HepG2 (cell line): ENCODE results near the gene ATXN7L3. TPM values are rescaled to one million over a fixed set of nuclear protein-coding genes. Genes with fewer than 3 reads are reported as not detected.

Experiments used
- ISL2 ChIP-seq: sonication (generic); formaldehyde crosslinking; IDR thresholded peaks from 2 replicates; pipeline ENCODE4 v1.5.0; 2020; ENCODE audit warnings: missing genetic modification reagents
- NCOA2 ChIP-seq: sonication (generic); formaldehyde crosslinking; IDR thresholded peaks from 2 replicates; pipeline ENCODE4 v1.8.0; 2022; ENCODE audit warnings: inconsistent platforms
- NR2F1 ChIP-seq, 2 experiments: fragments of 450-650 bp in 1 of 2; formaldehyde crosslinking in 1 of 2; IDR thresholded peaks; 2 replicates each; pipeline versions ENCODE4 v1.5.0 to v1.6.1; 2016 to 2020; ENCODE audit warnings: mild to moderate bottlenecking in 1 of 2, missing compliant biosample characterization in 1 of 2, missing genetic modification reagents in 1 of 2, moderate library complexity in 1 of 2
- NR2F6 ChIP-seq, 2 experiments: IDR thresholded peaks; 2 replicates each; pipeline ENCODE4 v1.6.1; 2016; ENCODE audit warnings: antibody characterized with exemption in 1 of 2, mild to moderate bottlenecking in 1 of 2
- PBX3 ChIP-seq: sonication (generic); formaldehyde crosslinking; IDR thresholded peaks from 2 replicates; pipeline ENCODE4 v1.8.1; 2023; ENCODE audit warnings: missing genetic modification reagents, inconsistent platforms, borderline replicate concordance
- REST ChIP-seq, 2 experiments: IDR thresholded peaks; 2 replicates each; pipeline ENCODE4 v1.6.1; 2011 to 2012; ENCODE audit warnings: low read length in 2 of 2, borderline replicate concordance in 1 of 2, low read depth in 1 of 2, mild to moderate bottlenecking in 1 of 2, moderate library complexity in 1 of 2
- RFX5 ChIP-seq: IDR thresholded peaks from 2 replicates; pipeline ENCODE4 v1.6.1; 2011; ENCODE audit warnings: low read depth, low read length, improper control_type of control experiment
- ZBTB20 ChIP-seq: sonication (generic); formaldehyde crosslinking; IDR thresholded peaks from 2 replicates; pipeline ENCODE4 v1.8.1; 2023; ENCODE audit warnings: missing genetic modification reagents, low read depth, mild to moderate bottlenecking, borderline replicate concordance
- ZNF570 ChIP-seq: sonication (generic); formaldehyde crosslinking; IDR thresholded peaks from 2 replicates; pipeline ENCODE4 v1.4.0; 2020; ENCODE audit warnings: mild to moderate bottlenecking, missing genetic modification reagents, borderline replicate concordance
- ZNF720 ChIP-seq: sonication (generic); formaldehyde crosslinking; IDR thresholded peaks from 2 replicates; pipeline ENCODE4 v1.4.0; 2020; ENCODE audit warnings: missing genetic modification reagents
- ZNF724P ChIP-seq: sonication (generic); formaldehyde crosslinking; IDR thresholded peaks from 2 replicates; pipeline ENCODE4 v1.8.0; 2022; ENCODE audit warnings: missing genetic modification reagents, borderline replicate concordance
- polyA plus RNA-seq, 8 experiments: library from polyadenylated mRNA; depleted of rRNA in 3 of 8; stranded (reverse) in 7 of 8; unstranded in 1 of 8; fragments of >200 nt; fragmentation: Illumina TruSeq in 4 of 8; extraction: Trizol in 4 of 8; gene quantifications; 2 replicates each; pipeline versions ENCODE4 v1.2.1 to v1.2.3, GENCODE V29; 2011 to 2016; ENCODE audit warnings: low read depth in 4 of 8, missing spikeins in 1 of 8, mixed read lengths in 1 of 8; ENCODE audit not compliant: insufficient read depth in 1 of 8
- total RNA-seq, 5 experiments: library from RNA; depleted of rRNA; stranded (reverse); fragments of >200 nt; fragmentation: Illumina TruSeq; extraction: Trizol; gene quantifications; 2 replicates each; pipeline ENCODE4 v1.2.3, GENCODE V29; 2016; ENCODE audit warnings: low read depth in 1 of 5
- TF ChIP-seq, protein P1 (sequence below): sonication (generic); formaldehyde crosslinking; IDR thresholded peaks from 2 replicates; pipeline ENCODE4 v1.4.0; 2020; ENCODE audit warnings: missing genetic modification reagents, mild to moderate bottlenecking, borderline replicate concordance
- TF ChIP-seq, protein P2 (sequence below): sonication (generic); formaldehyde crosslinking; IDR thresholded peaks from 2 replicates; pipeline ENCODE4 v1.4.0; 2020; ENCODE audit warnings: missing genetic modification reagents
- TF ChIP-seq, protein P3 (sequence below): sonication (generic); formaldehyde crosslinking; IDR thresholded peaks from 2 replicates; pipeline ENCODE4 v1.9.0; 2022; ENCODE audit warnings: low read depth, missing genetic modification reagents

Gene ATXN7L3
- total and polyA plus RNA-seq, 2 of the 13 experiments (the other 11 are each of a cell fraction or from before 2014, with no cell fraction given) = 44.5 to 59.1 TPM

GRCh38 chr17:44218344-44219107 is 18.8 kb upstream of the ATXN7L3 start (continued):
- no peak; a peak in 1 of 4 replicates for TF ChIP-seq REST (IDR thresholded peaks at IDR 0.05; ENCODE audit: borderline replicate concordance in 1 of 2, low read depth in 1 of 2, low read length in 2 of 2)
- no peak for TF ChIP-seq ZNF724P
- no peak for TF ChIP-seq ZNF720 (CRISPR knock-in tag)
- TF ChIP-seq NR2F6 (IDR thresholded peaks at IDR 0.05) = no peak
- TF ChIP-seq NR2F6 (CRISPR knock-in tag; IDR thresholded peaks at IDR 0.05) = no peak
- TF ChIP-seq, protein P1, sequence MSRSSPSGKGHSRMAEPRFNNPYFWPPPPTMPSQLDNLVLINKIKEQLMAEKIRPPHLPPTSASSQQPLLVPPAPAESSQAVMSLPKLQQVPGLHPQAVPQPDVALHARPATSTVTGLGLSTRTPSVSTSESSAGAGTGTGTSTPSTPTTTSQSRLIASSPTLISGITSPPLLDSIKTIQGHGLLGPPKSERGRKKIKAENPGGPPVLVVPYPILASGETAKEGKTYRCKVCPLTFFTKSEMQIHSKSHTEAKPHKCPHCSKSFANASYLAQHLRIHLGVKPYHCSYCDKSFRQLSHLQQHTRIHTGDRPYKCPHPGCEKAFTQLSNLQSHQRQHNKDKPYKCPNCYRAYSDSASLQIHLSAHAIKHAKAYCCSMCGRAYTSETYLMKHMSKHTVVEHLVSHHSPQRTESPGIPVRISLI (CRISPR knock-in tag) = peak; percentile 98
- no peak for TF ChIP-seq RFX5
- no peak for TF ChIP-seq NR2F1 (CRISPR knock-in tag; IDR thresholded peaks at IDR 0.05)
- TF ChIP-seq NCOA2 (CRISPR knock-in tag) = no peak
- TF ChIP-seq, protein P2, sequence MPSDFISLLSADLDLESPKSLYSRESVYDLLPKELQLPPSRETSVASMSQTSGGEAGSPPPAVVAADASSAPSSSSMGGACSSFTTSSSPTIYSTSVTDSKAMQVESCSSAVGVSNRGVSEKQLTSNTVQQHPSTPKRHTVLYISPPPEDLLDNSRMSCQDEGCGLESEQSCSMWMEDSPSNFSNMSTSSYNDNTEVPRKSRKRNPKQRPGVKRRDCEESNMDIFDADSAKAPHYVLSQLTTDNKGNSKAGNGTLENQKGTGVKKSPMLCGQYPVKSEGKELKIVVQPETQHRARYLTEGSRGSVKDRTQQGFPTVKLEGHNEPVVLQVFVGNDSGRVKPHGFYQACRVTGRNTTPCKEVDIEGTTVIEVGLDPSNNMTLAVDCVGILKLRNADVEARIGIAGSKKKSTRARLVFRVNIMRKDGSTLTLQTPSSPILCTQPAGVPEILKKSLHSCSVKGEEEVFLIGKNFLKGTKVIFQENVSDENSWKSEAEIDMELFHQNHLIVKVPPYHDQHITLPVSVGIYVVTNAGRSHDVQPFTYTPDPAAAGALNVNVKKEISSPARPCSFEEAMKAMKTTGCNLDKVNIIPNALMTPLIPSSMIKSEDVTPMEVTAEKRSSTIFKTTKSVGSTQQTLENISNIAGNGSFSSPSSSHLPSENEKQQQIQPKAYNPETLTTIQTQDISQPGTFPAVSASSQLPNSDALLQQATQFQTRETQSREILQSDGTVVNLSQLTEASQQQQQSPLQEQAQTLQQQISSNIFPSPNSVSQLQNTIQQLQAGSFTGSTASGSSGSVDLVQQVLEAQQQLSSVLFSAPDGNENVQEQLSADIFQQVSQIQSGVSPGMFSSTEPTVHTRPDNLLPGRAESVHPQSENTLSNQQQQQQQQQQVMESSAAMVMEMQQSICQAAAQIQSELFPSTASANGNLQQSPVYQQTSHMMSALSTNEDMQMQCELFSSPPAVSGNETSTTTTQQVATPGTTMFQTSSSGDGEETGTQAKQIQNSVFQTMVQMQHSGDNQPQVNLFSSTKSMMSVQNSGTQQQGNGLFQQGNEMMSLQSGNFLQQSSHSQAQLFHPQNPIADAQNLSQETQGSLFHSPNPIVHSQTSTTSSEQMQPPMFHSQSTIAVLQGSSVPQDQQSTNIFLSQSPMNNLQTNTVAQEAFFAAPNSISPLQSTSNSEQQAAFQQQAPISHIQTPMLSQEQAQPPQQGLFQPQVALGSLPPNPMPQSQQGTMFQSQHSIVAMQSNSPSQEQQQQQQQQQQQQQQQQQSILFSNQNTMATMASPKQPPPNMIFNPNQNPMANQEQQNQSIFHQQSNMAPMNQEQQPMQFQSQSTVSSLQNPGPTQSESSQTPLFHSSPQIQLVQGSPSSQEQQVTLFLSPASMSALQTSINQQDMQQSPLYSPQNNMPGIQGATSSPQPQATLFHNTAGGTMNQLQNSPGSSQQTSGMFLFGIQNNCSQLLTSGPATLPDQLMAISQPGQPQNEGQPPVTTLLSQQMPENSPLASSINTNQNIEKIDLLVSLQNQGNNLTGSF (CRISPR knock-in tag) = no peak
- TF ChIP-seq, protein P3, sequence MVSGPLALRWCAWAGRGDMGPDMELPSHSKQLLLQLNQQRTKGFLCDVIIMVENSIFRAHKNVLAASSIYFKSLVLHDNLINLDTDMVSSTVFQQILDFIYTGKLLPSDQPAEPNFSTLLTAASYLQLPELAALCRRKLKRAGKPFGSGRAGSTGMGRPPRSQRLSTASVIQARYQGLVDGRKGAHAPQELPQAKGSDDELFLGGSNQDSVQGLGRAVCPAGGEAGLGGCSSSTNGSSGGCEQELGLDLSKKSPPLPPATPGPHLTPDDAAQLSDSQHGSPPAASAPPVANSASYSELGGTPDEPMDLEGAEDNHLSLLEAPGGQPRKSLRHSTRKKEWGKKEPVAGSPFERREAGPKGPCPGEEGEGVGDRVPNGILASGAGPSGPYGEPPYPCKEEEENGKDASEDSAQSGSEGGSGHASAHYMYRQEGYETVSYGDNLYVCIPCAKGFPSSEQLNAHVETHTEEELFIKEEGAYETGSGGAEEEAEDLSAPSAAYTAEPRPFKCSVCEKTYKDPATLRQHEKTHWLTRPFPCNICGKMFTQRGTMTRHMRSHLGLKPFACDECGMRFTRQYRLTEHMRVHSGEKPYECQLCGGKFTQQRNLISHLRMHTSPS (CRISPR knock-in tag) = no peak
- no peak; the same call in 1 of the 2 replicates for TF ChIP-seq ISL2 (CRISPR knock-in tag)
- TF ChIP-seq PBX3 (CRISPR knock-in tag) = no peak
- no peak for TF ChIP-seq ZBTB20 (CRISPR knock-in tag)
- no peak for TF ChIP-seq ZNF570 (CRISPR knock-in tag)
